IPS-11a (cell line): Measurements from ENCODE around the gene TSPAN12.

Experiments used
- H3K4me3 ChIP-seq: one replicate; pipeline ENCODE4 v1.5.1; 2013; ENCODE audit warnings: low read depth, low read length, control low read depth

TSPAN12 gene

GRCh38 chr7:120843109-120843508, 14.8 kb downstream of the TSPAN12 start:
- H3K4me3 ChIP-seq, result no peak overlapping the region

GRCh38 chr7:120842121-120842621, 15.8 kb downstream of the TSPAN12 start:
- H3K4me3 ChIP-seq, result no peak overlapping the region

DNA sequence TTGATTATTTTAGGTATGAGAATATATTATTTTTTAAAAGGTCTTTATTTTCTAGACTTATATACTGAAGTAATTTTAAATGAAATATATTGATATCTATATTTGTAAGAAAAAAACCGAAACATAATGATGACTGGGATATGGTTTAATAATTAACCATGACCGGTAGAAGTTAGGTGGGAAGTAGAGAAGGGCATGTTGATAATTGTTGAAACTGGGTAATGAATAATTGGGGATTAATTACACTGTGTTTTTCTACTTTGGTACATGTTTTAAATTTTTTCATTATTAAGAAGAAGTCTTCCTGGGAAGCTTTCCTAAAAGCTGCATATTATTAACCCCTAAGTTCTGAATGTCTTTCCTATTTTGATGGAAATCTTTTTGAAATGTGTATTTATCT, 16.3 kb downstream of the TSPAN12 start:
- H3K4me3 ChIP-seq, result no peak overlapping the region

DNA sequence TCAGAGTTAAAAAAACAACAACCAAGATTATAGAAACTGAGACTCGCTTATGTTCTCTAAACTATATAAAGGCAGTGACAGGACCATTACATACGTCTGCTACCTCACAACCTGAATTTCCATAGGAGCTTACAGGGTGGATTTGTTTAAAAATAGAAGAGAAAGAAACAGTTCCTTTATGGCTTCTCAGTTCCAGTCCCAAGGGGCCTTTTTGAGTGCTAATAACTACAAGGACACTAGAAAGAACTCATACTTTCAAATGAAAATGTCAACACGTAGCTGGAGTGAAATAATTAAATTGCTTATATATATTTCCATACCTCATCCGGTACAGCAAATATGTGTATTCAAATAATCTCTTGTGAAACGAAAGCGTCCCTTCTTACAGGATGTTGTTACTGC, 19.7 kb downstream of the TSPAN12 start:
- H3K4me3 ChIP-seq, result no peak overlapping the region

- H3K4me3 ChIP-seq, result no peak overlapping the region
Observed at GRCh38 chr7:120837599-120837998, 20.3 kb downstream of the TSPAN12 start.

DNA sequence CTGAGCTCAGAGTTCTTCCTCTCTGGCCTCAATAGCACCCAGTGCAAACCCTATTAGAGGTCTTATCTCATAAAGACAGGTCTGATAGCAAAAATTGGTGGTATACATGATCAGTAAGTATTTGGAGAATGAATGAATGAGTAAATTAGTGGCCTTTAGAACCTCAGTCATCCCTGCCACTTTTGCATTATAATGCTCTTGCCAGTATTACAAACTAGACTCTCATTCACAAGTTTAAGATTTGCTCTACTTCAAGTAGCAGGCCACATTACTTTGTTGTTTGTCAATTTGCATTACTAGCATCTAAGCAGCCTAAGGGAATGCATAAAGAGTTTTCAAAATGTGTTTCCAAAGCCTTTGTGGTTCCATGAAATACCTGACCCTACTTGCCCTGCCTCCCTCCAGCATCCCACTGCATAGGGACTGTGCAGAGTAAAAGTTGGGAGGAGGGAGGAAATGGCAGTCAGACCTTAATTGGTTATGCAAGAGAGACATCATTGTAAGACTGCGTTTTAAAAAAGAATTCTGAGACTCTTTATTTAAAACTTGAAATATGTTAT, 21.3 kb downstream of the TSPAN12 start:
- H3K4me3 ChIP-seq, result no peak overlapping the region

- H3K4me3 ChIP-seq, result no peak overlapping the region
Observed at GRCh38 chr7:120834726-120835125, 23.2 kb downstream of the TSPAN12 start.

GRCh38 chr7:120833546-120833945, 24.4 kb downstream of the TSPAN12 start:
- no peak overlapping the region for H3K4me3 ChIP-seq

DNA sequence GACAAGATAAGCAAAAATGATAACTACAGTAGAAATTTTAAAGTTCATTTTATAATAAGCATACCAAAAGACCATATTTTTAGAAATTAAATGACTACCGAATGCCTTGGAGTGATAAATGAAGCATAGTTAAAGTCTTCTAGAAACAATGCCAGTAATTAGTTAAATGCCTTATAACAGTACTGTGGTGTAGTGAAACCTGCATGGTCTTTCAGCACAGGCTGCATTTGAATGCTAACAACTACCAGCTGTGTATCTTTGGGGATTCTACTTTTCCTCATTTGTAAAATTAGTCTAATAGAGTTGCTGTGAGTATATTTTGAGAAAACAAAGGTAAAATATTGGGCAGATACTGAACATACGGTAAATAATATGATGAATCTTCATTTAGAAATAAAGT, 25.1 kb downstream of the TSPAN12 start:
- H3K4me3 ChIP-seq, result no peak overlapping the region

DNA sequence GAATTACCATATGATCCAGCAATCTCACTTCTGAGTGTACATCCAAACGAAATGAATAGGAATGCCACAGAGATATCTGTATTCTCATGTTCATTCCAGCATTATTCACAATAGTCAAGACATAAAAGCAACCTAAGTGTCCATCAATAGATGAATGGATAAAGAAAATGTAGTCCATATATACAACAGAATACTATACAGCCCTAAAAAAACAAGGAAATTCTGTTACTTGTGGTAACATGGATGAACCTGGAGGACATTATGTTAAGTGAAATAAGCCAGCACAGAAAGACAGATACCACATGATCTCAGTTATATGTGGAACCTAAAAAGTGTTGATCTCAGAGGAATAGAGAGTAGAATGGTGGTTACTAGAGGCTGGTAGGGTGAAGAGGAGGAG, 26.7 kb downstream of the TSPAN12 start:
- H3K4me3 ChIP-seq, result no peak overlapping the region

- H3K4me3 ChIP-seq, result no peak overlapping the region
Observed at GRCh38 chr7:120829487-120829886, 28.5 kb downstream of the TSPAN12 start.

- no peak overlapping the region for H3K4me3 ChIP-seq
Observed at GRCh38 chr7:120828528-120828927, 29.4 kb downstream of the TSPAN12 start.

DNA sequence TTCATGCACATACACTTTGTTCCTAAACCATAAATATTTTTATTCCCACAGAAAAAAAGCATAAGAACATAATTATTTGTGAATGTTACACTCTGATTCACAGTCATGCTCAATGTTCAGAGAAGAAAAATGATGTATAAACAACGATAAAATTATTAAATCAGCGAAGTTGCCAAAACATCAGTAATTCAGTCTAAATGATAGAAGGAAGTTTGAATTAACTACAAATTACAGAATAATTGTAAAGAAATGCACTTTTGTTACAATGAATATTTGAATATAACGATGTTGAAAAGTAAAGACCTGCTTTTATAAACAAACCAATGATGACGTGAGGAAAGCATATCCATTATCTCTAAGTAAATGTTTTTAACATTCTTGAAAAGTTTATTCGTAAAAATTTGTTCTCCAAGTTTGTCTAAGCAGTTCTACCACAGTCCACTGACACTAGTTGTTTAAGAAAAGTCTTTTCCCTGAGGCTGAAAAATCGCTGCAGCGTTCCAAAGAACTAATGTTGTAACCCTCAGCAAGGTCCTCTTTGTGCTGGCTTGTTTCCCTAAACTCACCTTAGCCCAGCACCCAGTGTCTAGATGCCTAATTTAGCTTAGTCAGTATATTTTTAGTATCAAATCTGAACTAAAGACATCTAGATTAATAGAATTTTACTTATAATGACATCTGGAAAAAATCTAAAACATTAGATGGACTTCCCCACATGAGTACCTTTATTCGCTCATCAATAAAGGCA, 30.4 kb downstream of the TSPAN12 start:
- H3K4me3 ChIP-seq, result no peak overlapping the region

DNA sequence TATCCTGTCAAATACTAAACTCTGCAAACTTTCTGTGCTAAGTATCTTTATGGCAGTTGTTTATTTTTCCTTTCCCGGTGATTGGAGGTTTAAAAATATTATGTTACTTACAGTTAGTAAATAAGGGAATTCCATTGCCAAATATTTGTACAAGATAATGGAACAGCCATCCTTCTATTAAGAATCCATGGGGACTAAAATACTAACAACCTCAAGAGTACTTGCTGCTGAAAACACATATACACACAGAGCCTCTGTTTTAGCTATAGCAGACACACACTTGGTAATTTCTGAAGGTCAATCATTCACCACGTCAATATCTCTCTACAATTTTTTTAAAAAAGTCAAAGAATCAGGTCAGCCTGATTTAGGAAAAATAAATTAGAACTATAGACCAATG, 32.4 kb downstream of the TSPAN12 start:
- no peak overlapping the region for H3K4me3 ChIP-seq

DNA sequence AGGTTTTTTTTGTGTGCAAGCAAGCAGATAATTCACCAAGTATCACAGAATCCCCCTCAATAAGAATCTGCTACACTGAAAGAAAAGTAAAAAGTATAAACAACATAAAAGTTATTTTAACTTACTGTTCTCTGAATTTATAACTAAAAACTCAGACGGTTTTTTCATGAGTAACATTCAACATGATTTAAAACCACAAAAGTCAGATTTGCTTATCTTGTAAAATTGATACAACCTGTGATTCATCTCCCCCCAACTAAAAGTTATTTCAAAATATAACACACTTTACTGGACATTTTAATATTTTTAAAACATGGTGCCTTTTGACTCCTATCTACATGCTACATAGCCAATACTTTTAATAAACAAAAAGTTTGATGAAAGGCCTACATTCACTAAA, 32.8 kb downstream of the TSPAN12 start:
- no peak overlapping the region for H3K4me3 ChIP-seq

GRCh38 chr7:120819861-120820260, 38.1 kb downstream of the TSPAN12 start:
- H3K4me3 ChIP-seq, result no peak overlapping the region

- no peak overlapping the region for H3K4me3 ChIP-seq
Observed at GRCh38 chr7:120817851-120818250, 40.1 kb downstream of the TSPAN12 start.

DNA sequence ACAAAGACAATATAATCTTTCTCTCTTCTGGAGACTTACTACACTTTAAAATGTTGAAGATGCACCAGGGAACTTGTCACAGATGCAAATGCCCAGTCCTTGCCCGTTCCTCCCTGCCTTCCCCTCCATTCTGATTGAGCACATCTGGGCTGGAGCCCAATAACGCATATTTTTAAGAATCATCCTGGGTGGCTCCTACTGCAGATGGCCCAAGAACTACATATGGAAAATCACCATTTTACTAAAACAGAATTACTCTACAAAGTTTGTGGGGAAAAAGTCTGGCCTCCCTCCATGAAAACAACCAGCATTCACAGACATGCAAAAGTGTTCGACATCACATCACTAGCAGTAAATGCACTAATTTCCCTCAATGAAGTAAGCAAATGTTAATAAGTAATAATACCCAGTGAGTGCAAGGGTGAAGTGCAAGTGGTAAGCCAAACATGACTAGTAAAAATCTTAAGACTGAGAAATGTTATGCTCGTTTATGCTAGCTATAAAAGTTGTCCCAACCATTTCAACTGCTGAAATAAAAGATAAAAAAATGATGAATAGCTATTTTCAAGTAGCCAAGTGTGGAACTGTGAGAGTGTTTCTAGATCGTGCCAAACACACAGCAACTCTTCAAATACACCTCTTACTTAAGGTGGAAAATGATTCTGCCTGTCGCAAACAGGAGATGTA, 43.5 kb downstream of the TSPAN12 start:
- no peak overlapping the region for H3K4me3 ChIP-seq

DNA sequence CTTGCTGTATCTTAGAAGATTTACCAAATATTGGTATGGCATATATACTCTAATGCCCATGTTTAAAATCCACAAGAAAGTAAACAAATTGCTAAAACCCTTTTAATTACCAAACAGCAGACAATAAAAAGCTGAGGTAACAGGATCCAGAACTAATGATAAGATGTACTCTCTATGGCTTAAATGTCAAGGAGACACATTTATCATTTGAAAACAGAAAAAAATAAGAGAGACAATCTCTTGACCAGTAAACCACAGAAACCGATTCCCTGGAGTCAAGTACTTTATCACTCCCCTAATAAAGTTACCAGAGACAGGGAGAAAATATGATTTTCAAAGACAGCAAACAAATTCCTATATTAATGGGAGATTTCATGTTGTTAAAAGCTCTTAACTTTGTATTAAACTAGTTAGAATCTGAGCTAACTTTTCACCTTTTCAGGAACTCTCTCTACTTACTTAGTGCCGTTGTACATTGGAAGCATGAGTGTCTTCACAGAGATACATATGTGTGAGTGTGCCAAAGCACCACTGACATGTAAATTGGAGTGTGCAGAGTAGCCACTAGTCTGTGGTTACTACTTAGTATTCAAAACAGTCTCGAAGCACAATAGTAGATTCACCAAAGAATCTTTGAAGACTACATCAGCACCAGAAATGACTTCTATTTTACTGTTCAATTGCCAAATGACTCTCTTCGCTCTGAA, 44.2 kb downstream of the TSPAN12 start:
- H3K4me3 ChIP-seq, result no peak overlapping the region

DNA sequence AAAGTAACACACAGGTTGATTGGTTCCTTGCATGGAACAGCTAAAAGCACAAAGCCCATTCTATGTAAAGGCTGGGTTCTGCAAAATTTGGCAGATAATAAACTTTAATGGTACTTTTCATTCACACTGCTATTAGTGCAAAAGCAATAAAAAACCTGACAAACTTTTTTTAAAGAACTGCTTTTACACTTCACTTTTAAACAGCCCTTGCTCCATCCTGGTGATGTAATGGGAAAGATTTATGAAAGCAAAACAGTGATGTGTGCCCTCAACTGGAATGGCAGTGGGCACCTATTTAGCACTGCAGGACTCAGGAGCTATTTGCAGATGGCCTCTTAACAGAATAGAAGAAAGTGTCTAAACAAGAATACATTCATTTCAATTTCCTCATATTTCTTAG, 44.9 kb downstream of the TSPAN12 start:
- no peak overlapping the region for H3K4me3 ChIP-seq

DNA sequence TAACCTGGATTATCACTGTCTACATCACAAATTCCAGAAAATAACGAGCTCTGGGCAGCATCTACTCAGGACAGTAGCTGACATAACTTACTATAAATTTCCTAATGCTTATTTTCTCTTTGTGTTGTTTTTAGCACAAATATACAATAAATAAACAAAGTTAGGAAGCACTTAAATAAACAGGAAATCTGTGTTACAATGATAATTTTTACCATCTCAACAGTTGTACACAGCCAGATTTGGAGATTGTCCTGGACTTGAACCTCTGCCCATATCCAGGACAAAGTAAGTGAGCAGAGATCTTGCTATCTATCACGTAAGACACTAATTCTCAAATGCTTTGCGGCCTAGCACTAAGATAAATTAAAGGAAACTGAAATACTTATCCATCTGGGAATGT, 48.7 kb downstream of the TSPAN12 start:
- H3K4me3 ChIP-seq, result no peak overlapping the region

DNA sequence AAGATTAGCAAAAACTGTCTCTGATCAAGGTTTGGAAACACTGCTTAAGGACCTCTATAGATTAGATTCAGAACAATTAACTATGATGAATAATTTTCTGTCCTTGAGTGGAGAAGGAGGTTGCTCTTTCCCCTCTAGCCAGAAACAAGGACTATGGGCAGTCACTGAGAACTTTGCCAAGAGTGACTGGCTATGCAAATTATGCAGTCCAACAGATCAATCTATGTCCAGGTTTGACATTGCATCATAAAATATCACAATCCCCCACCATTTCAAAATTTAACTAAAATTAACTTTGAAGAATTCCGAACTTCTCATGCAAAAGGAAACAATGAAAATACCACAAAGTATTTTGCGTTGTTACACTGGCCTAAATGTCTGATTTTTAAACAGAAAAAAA, 50.6 kb downstream of the TSPAN12 start:
- H3K4me3 ChIP-seq, result no peak overlapping the region
